Endothelial cell of umbilical vein (primary cell): Measurements from ENCODE around the gene MED27. TPM values are rescaled to one million over a fixed set of nuclear protein-coding genes. Genes with fewer than 3 reads are reported as not detected.

Experiments
- BruUV-seq: library from RNA; stranded (reverse); fragments of 400-500 nt; replicated peaks from 2 replicates; lab custom pipeline; 2021; lab: Mats Ljungman, UMichigan
- CTCF ChIA-PET: fragments of 300-600, 350-600 bp; sonication (Branson Sonifier 250); formaldehyde crosslinking; loops from one replicate; lab custom pipeline; 2021; ENCODE audit warnings: antibody characterized with exemption, inconsistent platforms; lab: Charles Lee
- POLR2A ChIA-PET: fragments of 300-600, 350-600 bp; sonication (Branson Sonifier 250); formaldehyde crosslinking; loops from one replicate; lab custom pipeline; 2021; ENCODE audit warnings: antibody characterized with exemption, inconsistent platforms; lab: Charles Lee
- DNase-seq: peaks from one replicate; pipeline ENCODE4 v3.0.0-alpha.2; 2011; ENCODE audit warnings: low read depth, low spot score
- FAIRE-seq: peaks from 2 replicates; lab custom pipeline; 2011; peaks lifted over from hg19 to GRCh38; lab: Jason Lieb, UNC
- H2AFZ ChIP-seq: 2 replicates; pipeline ENCODE4 v1.6.0; 2012; ENCODE audit warnings: low read depth, low read length, control low read depth, inconsistent platforms
- H3K27ac ChIP-seq: 2 replicates; pipeline ENCODE4 v1.5.1; 2011; ENCODE audit warnings: low read depth, mild to moderate bottlenecking, control low read depth, low read length, moderate library complexity; ENCODE audit not compliant: insufficient read depth
- H3K27me3 ChIP-seq, 2 experiments: 2 replicates each; pipeline versions ENCODE4 v1.6.0 to v1.6.1; 2011; ENCODE audit warnings: low read length in 2 of 2, mixed read lengths in 1 of 2; ENCODE audit not compliant: control insufficient read depth in 2 of 2, insufficient read depth in 2 of 2
- H3K36me3 ChIP-seq, 2 experiments: 2 replicates in 1 of 2; 3 replicates in 1 of 2; pipeline ENCODE4 v1.5.1; 2011; ENCODE audit warnings: low read length in 2 of 2, mild to moderate bottlenecking in 1 of 2, moderate library complexity in 1 of 2; ENCODE audit not compliant: control insufficient read depth in 2 of 2, insufficient read depth in 2 of 2; ENCODE audit errors: extremely low read depth in 1 of 2
- H3K4me1 ChIP-seq: 3 replicates; pipeline ENCODE4 v1.5.1; 2011; ENCODE audit warnings: mild to moderate bottlenecking, low read length; ENCODE audit not compliant: control insufficient read depth, insufficient read depth; ENCODE audit errors: extremely low read depth
- H3K4me2 ChIP-seq: 2 replicates; pipeline ENCODE4 v1.6.1; 2011; ENCODE audit warnings: low read length, control low read depth, mixed read lengths; ENCODE audit not compliant: insufficient read depth
- H3K4me3 ChIP-seq, 3 experiments: fragments of 200-600 bp in 1 of 3; sonication (generic), shearing (Covaris generic) in 1 of 3; replicated peaks in 1 of 3; 2 replicates each; pipeline ENCODE4 v1.5.1; 2011 to 2016; ENCODE audit warnings: control low read depth in 3 of 3, low read length in 3 of 3, mild to moderate bottlenecking in 2 of 3, inconsistent platforms in 1 of 3, low read depth in 1 of 3, moderate library complexity in 1 of 3; ENCODE audit not compliant: insufficient read depth in 1 of 3
- H3K79me2 ChIP-seq: 2 replicates; pipeline ENCODE4 v1.6.0; 2012; ENCODE audit warnings: low read length, inconsistent platforms; ENCODE audit not compliant: control insufficient read depth, insufficient read depth
- H3K9ac ChIP-seq: replicated peaks from 2 replicates; pipeline ENCODE3; 2011; ENCODE audit warnings: low read length, control low read depth; ENCODE audit not compliant: insufficient read depth; ENCODE audit errors: extremely low read depth
- H3K9me1 ChIP-seq: replicated peaks from 3 replicates; pipeline ENCODE4 v1.6.0; 2011; ENCODE audit warnings: mild to moderate bottlenecking, low read length; ENCODE audit not compliant: control insufficient read depth, insufficient read depth; ENCODE audit errors: extremely low read depth
- H3K9me3 ChIP-seq: replicated peaks from 2 replicates; pipeline ENCODE4 v1.5.1; 2012; ENCODE audit warnings: low read length, inconsistent platforms; ENCODE audit not compliant: control insufficient read depth, insufficient read depth
- H4K20me1 ChIP-seq: replicated peaks from 2 replicates; pipeline ENCODE3; 2011; ENCODE audit warnings: mild to moderate bottlenecking, low read length; ENCODE audit not compliant: control insufficient read depth, insufficient read depth; ENCODE audit errors: extremely low read depth
- EZH2 ChIP-seq: IDR thresholded peaks from 2 replicates; pipeline ENCODE4 v1.6.1; 2012; ENCODE audit warnings: borderline replicate concordance, low read depth, mild to moderate bottlenecking, moderate library complexity, low read length, inconsistent platforms; ENCODE audit not compliant: severe bottlenecking
- FOS ChIP-seq: IDR thresholded peaks from 2 replicates; pipeline ENCODE4 v1.6.1; 2011; ENCODE audit warnings: mild to moderate bottlenecking, low read length, moderate library complexity, borderline replicate concordance; ENCODE audit not compliant: insufficient read depth
- GATA2 ChIP-seq: IDR thresholded peaks from 2 replicates; pipeline ENCODE4 v1.7.0; 2011; ENCODE audit warnings: low read depth, mild to moderate bottlenecking, moderate library complexity, mixed read lengths, low read length; ENCODE audit not compliant: insufficient read length, insufficient read depth
- JUN ChIP-seq: IDR thresholded peaks from 2 replicates; pipeline ENCODE4 v1.6.1; 2011; ENCODE audit warnings: borderline replicate concordance, low read depth; ENCODE audit not compliant: insufficient read length, insufficient read depth
- MYC ChIP-seq: IDR thresholded peaks from one replicate; pipeline ENCODE4 v1.6.1; 2011; ENCODE audit warnings: mild to moderate bottlenecking, low read depth, low read length
- POLR2A ChIP-seq: IDR thresholded peaks from 2 replicates; pipeline ENCODE4 v1.6.1; 2012; ENCODE audit warnings: low read depth, mild to moderate bottlenecking, control low read depth, low read length
- POLR2AphosphoS5 ChIP-seq: IDR thresholded peaks from 2 replicates; pipeline ENCODE4 v1.6.1; 2012; ENCODE audit warnings: low read depth, mild to moderate bottlenecking, control low read depth, low read length, moderate library complexity; ENCODE audit not compliant: insufficient read depth
- dilution Hi-C: fragments of 300-500 bp; cut with MboI; formaldehyde crosslinking; loops from one replicate; pipeline ENCODE4 v1.15.0; 2019; ENCODE audit warnings: low sequenced_read_pairs; ENCODE audit not compliant: extremely low pct_ligation_motif_present
- intact Hi-C: fragments of 100-400 bp; cut with micrococcal nuclease; formaldehyde crosslinking; loops from one replicate; pipeline ENCODE4 v1.10.0; 2022
- polyA plus RNA-seq, 4 experiments: library from polyadenylated mRNA; depleted of rRNA in 3 of 4; stranded (reverse) in 3 of 4; unstranded in 1 of 4; fragments of >200 nt; gene quantifications; 2 replicates each; pipeline versions ENCODE4 v1.2.1 to v1.2.3, GENCODE V29; 2011 to 2012; ENCODE audit warnings: missing spikeins in 1 of 4
- total RNA-seq: library from RNA; stranded (reverse); gene quantifications from 2 replicates; pipeline ENCODE4 v1.2.3, GENCODE V29; 2021
- TF ChIP-seq, protein P1 (sequence below): IDR thresholded peaks from 2 replicates; pipeline ENCODE4 v1.6.1; 2011; ENCODE audit not compliant: insufficient read depth, insufficient read length
- TF ChIP-seq, protein P2 (sequence below), 2 donors: IDR thresholded peaks; 1 replicate in 1 of 2; 2 replicates in 1 of 2; pipeline ENCODE4 v1.5.1; 2011; ENCODE audit warnings: low read length in 2 of 2, mild to moderate bottlenecking in 2 of 2, moderate library complexity in 2 of 2, control low read depth in 1 of 2, inconsistent platforms in 1 of 2, low read depth in 1 of 2; ENCODE audit not compliant: insufficient read depth in 1 of 2; ENCODE audit errors: extremely low read depth in 1 of 2

The MED27 gene
- total and polyA plus RNA-seq, 2 donors (not counting 3 experiments of a cell fraction or from before 2014, with no cell fraction given), result 27.9 to 47.8 TPM

DNA sequence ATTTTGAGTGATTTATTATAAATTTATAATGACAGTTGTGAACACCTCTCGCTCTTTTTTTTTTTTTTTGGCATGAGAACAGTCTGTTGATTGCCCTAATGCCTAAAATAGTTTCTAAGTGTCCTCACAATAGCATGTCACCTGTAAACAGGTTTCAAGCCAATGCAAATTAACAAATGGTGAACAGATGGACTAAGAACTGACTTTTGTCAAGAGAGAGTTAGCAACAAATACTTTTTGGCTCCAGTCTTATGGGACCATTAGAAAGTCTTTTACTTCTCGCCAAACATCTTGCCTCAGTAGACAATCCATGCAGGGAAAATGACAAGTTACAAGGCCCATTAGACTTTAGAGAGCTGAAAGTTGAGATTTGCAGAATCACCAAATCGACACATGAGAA lies 67.8 kb downstream of the MED27 start:
- Histone ChIP-seq H3K9me1 (no peaks in the 10 kb centered on the region), H4K20me1 (peaks cover 4% of the 10 kb centered on the region), H3K36me3 (peaks cover 0 to 2% of the 10 kb centered on the region in 2 experiments), H2AFZ (no peak overlapping the region), H3K4me3 (no peak overlapping the region), H3K9me3 (no peaks in the 10 kb centered on the region), H3K9ac (no peak overlapping the region), H3K4me1 (peaks cover 8% of the 10 kb centered on the region), H3K79me2 (no peaks in the 10 kb centered on the region), H3K27me3 (no peaks in the 10 kb centered on the region), H3K4me2 (no peak overlapping the region), H3K27ac (no peak overlapping the region)
- dilution Hi-C loops, result no loop called here
- no peak for FAIRE-seq
- POLR2A ChIA-PET, result no interaction called here
- BruUV-seq, result no TSS peak
- intact Hi-C loops, result no loop called here
- TF ChIP-seq GATA2 (no peak), MYC (no peak), JUN (no peak), EZH2 (no peak), POLR2A (no peak), FOS (no peak), POLR2AphosphoS5 (no peak)
- TF ChIP-seq, protein P1, sequence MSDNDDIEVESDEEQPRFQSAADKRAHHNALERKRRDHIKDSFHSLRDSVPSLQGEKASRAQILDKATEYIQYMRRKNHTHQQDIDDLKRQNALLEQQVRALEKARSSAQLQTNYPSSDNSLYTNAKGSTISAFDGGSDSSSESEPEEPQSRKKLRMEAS, result no peak
- TF ChIP-seq, protein P2, sequence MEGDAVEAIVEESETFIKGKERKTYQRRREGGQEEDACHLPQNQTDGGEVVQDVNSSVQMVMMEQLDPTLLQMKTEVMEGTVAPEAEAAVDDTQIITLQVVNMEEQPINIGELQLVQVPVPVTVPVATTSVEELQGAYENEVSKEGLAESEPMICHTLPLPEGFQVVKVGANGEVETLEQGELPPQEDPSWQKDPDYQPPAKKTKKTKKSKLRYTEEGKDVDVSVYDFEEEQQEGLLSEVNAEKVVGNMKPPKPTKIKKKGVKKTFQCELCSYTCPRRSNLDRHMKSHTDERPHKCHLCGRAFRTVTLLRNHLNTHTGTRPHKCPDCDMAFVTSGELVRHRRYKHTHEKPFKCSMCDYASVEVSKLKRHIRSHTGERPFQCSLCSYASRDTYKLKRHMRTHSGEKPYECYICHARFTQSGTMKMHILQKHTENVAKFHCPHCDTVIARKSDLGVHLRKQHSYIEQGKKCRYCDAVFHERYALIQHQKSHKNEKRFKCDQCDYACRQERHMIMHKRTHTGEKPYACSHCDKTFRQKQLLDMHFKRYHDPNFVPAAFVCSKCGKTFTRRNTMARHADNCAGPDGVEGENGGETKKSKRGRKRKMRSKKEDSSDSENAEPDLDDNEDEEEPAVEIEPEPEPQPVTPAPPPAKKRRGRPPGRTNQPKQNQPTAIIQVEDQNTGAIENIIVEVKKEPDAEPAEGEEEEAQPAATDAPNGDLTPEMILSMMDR (IDR thresholded peaks at IDR 0.05; ENCODE audit: extremely low read depth in 1 of 2, insufficient read depth in 1 of 2, low read depth in 1 of 2, low read length in 2 of 2), result no peak
- DNase-seq, result no peak
- CTCF ChIA-PET, result interaction anchor here (0.6 kb wide), 1 partner anchor 145 kb away, joined by 3 read pairs; no protein-coding TSS in a partner anchor
